DND-41 (cell line): ENCODE measurements around the gene BYSL.

ENCODE experiments used
- ATAC-seq: fragments of 200-7000 bp; cut with Tn5 transposase; 3 replicates; pipeline ENCODE4 v1.9.1; 2021; ENCODE audit warnings: low read depth; ENCODE audit not compliant: insufficient read depth
- DNase-seq: peaks from one replicate; pipeline ENCODE4 v3.0.0-alpha.2; 2020
- H2AFZ ChIP-seq: 2 replicates; pipeline ENCODE4 v1.6.0; 2012; ENCODE audit warnings: low read depth, low read length
- H3K27ac ChIP-seq: 2 replicates; pipeline ENCODE4 v1.5.1; 2012; ENCODE audit warnings: low read length, inconsistent platforms
- H3K27me3 ChIP-seq: fragments of 200-600 bp; sonication (generic); 2 replicates; pipeline ENCODE4 v1.6.0; 2012; ENCODE audit warnings: low read length, mild to moderate bottlenecking, inconsistent platforms; ENCODE audit not compliant: insufficient read depth, poor library complexity
- H3K36me3 ChIP-seq: 2 replicates; pipeline ENCODE4 v1.5.1; 2012; ENCODE audit warnings: low read length, inconsistent platforms; ENCODE audit not compliant: insufficient read depth
- H3K4me1 ChIP-seq: 2 replicates; pipeline ENCODE4 v1.5.1; 2012; ENCODE audit warnings: mild to moderate bottlenecking, low read length; ENCODE audit not compliant: insufficient read depth
- H3K4me2 ChIP-seq: 2 replicates; pipeline ENCODE4 v1.6.0; 2012; ENCODE audit warnings: mild to moderate bottlenecking, moderate library complexity, low read length, inconsistent platforms; ENCODE audit not compliant: insufficient read depth
- H3K4me3 ChIP-seq, 2 experiments: fragments of 200-600 bp in 1 of 2; shearing (Covaris generic) in 1 of 2; 2 replicates each; pipeline ENCODE4 v1.5.1; 2012 to 2016; ENCODE audit warnings: inconsistent platforms in 2 of 2, low read length in 2 of 2, mild to moderate bottlenecking in 2 of 2, low read depth in 1 of 2, moderate library complexity in 1 of 2
- H3K79me2 ChIP-seq: 2 replicates; pipeline ENCODE4 v1.6.0; 2012; ENCODE audit warnings: low read length, inconsistent platforms; ENCODE audit not compliant: insufficient read depth
- H3K9ac ChIP-seq: 2 replicates; pipeline ENCODE4 v1.6.0; 2012; ENCODE audit warnings: low read depth, mild to moderate bottlenecking, inconsistent platforms, low read length, moderate library complexity
- H3K9me3 ChIP-seq: 2 replicates; pipeline ENCODE4 v1.5.1; 2012; ENCODE audit warnings: low read length, moderate library complexity, mild to moderate bottlenecking, inconsistent platforms; ENCODE audit not compliant: insufficient read depth, severe bottlenecking
- H4K20me1 ChIP-seq: 2 replicates; pipeline ENCODE4 v1.6.0; 2012; ENCODE audit warnings: low read length; ENCODE audit not compliant: insufficient read depth
- CTCF ChIP-seq: IDR thresholded peaks from 2 replicates; pipeline ENCODE4 v1.5.1; 2012; ENCODE audit warnings: borderline replicate concordance, low read length, moderate library complexity, mild to moderate bottlenecking; ENCODE audit not compliant: poor library complexity, severe bottlenecking; ENCODE audit errors: extremely low read depth
- EZH2 ChIP-seq: IDR thresholded peaks from 3 replicates; pipeline ENCODE4 v1.6.1; 2012; ENCODE audit warnings: borderline replicate concordance, low read depth, mild to moderate bottlenecking, moderate library complexity, low read length, inconsistent platforms; ENCODE audit not compliant: severe bottlenecking

Gene BYSL

GRCh38 chr6:41887331-41887751 is 34.0 kb upstream of the BYSL start:
- ATAC-seq (no peak), DNase-seq (no peak)
- no peaks in the 10 kb centered on the region for H3K27me3 ChIP-seq
- peaks cover 13% of the 10 kb centered on the region for H3K36me3 ChIP-seq
- 0 out of 2 replicates have a peak overlapping the region, but pooled peaks have one; percentile 1 for H3K27ac ChIP-seq
- no peak overlapping the region for H3K4me3 ChIP-seq
- H2AFZ ChIP-seq = no peak overlapping the region
- no peak overlapping the region for H3K9ac ChIP-seq
- H4K20me1 ChIP-seq = 0 out of 2 replicates have a peak, but pooled peaks cover 6% of the 10 kb centered on the region
- H3K4me2 ChIP-seq = no peak overlapping the region
- peaks cover 20% of the 10 kb centered on the region for H3K4me1 ChIP-seq
- H3K9me3 ChIP-seq = no peaks in the 10 kb centered on the region
- TF ChIP-seq EZH2 (no peak), CTCF (no peak)
- peaks cover 89% of the 10 kb centered on the region for H3K79me2 ChIP-seq

- Histone ChIP-seq H4K20me1 (no peaks in the 10 kb centered on the region), H3K9me3 (no peaks in the 10 kb centered on the region), H3K36me3 (peaks cover 7% of the 10 kb centered on the region; the same call in 1 of the 2 replicates), H3K9ac (peak overlapping the region; percentile 85), H2AFZ (no peak overlapping the region), H3K27ac (peak overlapping the region; percentile 94; the same call in 1 of the 2 replicates), H3K27me3 (no peaks in the 10 kb centered on the region), H3K79me2 (peaks cover 68% of the 10 kb centered on the region), H3K4me3 (peak overlapping the region in 1 of 2 experiments; percentile 93; a peak in 3 of 4 replicates), H3K4me1 (peaks cover 57% of the 10 kb centered on the region), H3K4me2 (peak overlapping the region; percentile 92)
- TF ChIP-seq EZH2 = no peak
- TF ChIP-seq CTCF = no peak
- ATAC-seq (no peak), DNase-seq (no peak)
Observed at GRCh38 chr6:41892921-41893564, 28.3 kb upstream of the BYSL start.

- Histone ChIP-seq H2AFZ (peak overlapping the region; percentile 98), H3K27ac (peak overlapping the region; percentile 94)
- DNase-seq = peak; percentile 36
Observed at GRCh38 chr6:41894366-41895299, 26.7 kb upstream of the BYSL start.

More at GRCh38 chr6:41894366-41895299, 26.7 kb upstream of the BYSL start:
- Histone ChIP-seq H3K4me3 (peak overlapping the region; percentile 54 to 93), H3K79me2 (peaks cover 54% of the 10 kb centered on the region), H4K20me1 (no peaks in the 10 kb centered on the region), H3K36me3 (peaks cover 4% of the 10 kb centered on the region; the same call in 1 of the 2 replicates), H3K27me3 (no peaks in the 10 kb centered on the region), H3K9ac (peak overlapping the region; percentile 85), H3K4me2 (peak overlapping the region; percentile 92), H3K4me1 (peaks cover 57% of the 10 kb centered on the region), H3K9me3 (no peaks in the 10 kb centered on the region)
- ATAC-seq = peak; percentile 61
- TF ChIP-seq EZH2 (no peak), CTCF (peak; percentile 8)
